ENCODE results near the gene WDR70.

GRCh38 chr5:37533851-37534250, 154.7 kb downstream of the WDR70 start:
- TF ChIP-seq CTCF (IDR thresholded peaks at IDR 0.05; ENCODE audit: insufficient read depth, low read depth, low read length) (no peak), EZH2 (IDR thresholded peaks at IDR 0.05; ENCODE audit: insufficient read depth, low read length) (no peak)

All from astrocyte (in vitro differentiated cells and primary cell).